OCI-LY3 (cell line): ENCODE results near the gene USP47.

Experiments
- H2AFZ ChIP-seq: fragments of 200-600, 300-600 bp; shearing (Covaris generic); 2 replicates; pipeline ENCODE4 v1.6.0; 2014; ENCODE audit warnings: antibody characterized with exemption, low read depth, low read length
- H3K27ac ChIP-seq: fragments of 200-600, 300-600 bp; sonication (generic); 2 replicates; pipeline ENCODE4 v1.5.1; 2014; ENCODE audit warnings: mild to moderate bottlenecking, low read length, moderate library complexity, mixed read lengths
- H3K27me3 ChIP-seq: fragments of 200-600, 300-600 bp; sonication (generic); 2 replicates; pipeline ENCODE4 v1.6.1; 2014; ENCODE audit warnings: low read depth, low read length, mixed read lengths
- H3K36me3 ChIP-seq: fragments of 200-600, 300-600 bp; sonication (generic); replicated peaks from 2 replicates; pipeline ENCODE3; 2014; ENCODE audit warnings: low read depth, low read length, mixed read lengths
- H3K4me1 ChIP-seq: fragments of 300-600, 200-600 bp; sonication (generic); 2 replicates; pipeline ENCODE4 v1.6.1; 2014; ENCODE audit warnings: low read length, mixed read lengths
- H3K4me2 ChIP-seq: fragments of 200-600, 300-600 bp; sonication (generic); 2 replicates; pipeline ENCODE4 v1.6.1; 2014; ENCODE audit warnings: low read length, mixed read lengths
- H3K4me3 ChIP-seq: fragments of 300-600, 200-600 bp; sonication (generic); 2 replicates; pipeline ENCODE4 v1.5.1; 2014; ENCODE audit warnings: antibody characterized with exemption, mild to moderate bottlenecking, low read length, moderate library complexity
- H3K79me2 ChIP-seq: fragments of 300-600, 200-600 bp; shearing (Covaris generic); 2 replicates; pipeline ENCODE4 v1.6.1; 2014; ENCODE audit warnings: mild to moderate bottlenecking, low read length, mixed read lengths
- H3K9ac ChIP-seq: fragments of 300-600, 200-600 bp; shearing (Covaris generic); 2 replicates; pipeline ENCODE4 v1.6.0; 2014; ENCODE audit warnings: mild to moderate bottlenecking, low read length, moderate library complexity
- H3K9me3 ChIP-seq: fragments of 200-600, 300-600 bp; shearing (Covaris generic); 2 replicates; pipeline ENCODE4 v1.6.1; 2014; ENCODE audit warnings: low read length, mixed read lengths; ENCODE audit not compliant: insufficient read depth
- H4K20me1 ChIP-seq: fragments of 200-600, 300-600 bp; sonication (generic); 2 replicates; pipeline ENCODE4 v1.6.1; 2016; ENCODE audit warnings: low read length, mixed read lengths; ENCODE audit not compliant: insufficient read depth
- EZH2phosphoT487 ChIP-seq: fragments of 200-600 bp; shearing (Covaris generic); IDR thresholded peaks from 2 replicates; pipeline ENCODE4 v1.6.1; 2018; ENCODE audit warnings: antibody characterized with exemption, mixed run types, low read depth
- TF ChIP-seq, protein P1 (sequence below): fragments of 200-600, 300-600 bp; sonication (generic); IDR thresholded peaks from 2 replicates; pipeline ENCODE4 v1.5.1; 2014; ENCODE audit warnings: antibody characterized with exemption, low read length, low read depth

USP47 gene

DNA sequence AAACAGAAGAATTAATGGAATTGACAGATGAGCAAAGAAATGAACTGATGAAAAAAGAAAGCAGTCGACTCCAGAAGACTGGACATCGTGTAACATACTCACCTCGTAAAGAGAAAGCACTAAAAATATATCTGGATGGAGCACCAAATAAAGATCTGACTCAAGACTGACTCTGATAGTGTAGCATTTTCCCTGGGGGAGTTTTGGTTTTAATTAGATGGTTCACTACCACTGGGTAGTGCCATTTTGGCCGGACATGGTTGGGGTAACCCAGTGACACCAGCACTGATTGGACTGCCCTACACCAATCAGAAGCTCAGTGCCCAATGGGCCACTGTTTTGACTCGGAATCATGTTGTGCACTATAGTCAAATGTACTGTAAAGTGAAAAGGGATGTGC lies 114.2 kb downstream of the USP47 start:
- peaks cover 30% of the 10 kb centered on the region for H3K36me3 ChIP-seq
- H3K9me3 ChIP-seq = no peaks in the 10 kb centered on the region
- no peaks in the 10 kb centered on the region for H3K27me3 ChIP-seq
- H3K79me2 ChIP-seq = no peaks in the 10 kb centered on the region
- no peaks in the 10 kb centered on the region for H3K4me1 ChIP-seq
- no peak for TF ChIP-seq EZH2phosphoT487
- TF ChIP-seq, protein P1, sequence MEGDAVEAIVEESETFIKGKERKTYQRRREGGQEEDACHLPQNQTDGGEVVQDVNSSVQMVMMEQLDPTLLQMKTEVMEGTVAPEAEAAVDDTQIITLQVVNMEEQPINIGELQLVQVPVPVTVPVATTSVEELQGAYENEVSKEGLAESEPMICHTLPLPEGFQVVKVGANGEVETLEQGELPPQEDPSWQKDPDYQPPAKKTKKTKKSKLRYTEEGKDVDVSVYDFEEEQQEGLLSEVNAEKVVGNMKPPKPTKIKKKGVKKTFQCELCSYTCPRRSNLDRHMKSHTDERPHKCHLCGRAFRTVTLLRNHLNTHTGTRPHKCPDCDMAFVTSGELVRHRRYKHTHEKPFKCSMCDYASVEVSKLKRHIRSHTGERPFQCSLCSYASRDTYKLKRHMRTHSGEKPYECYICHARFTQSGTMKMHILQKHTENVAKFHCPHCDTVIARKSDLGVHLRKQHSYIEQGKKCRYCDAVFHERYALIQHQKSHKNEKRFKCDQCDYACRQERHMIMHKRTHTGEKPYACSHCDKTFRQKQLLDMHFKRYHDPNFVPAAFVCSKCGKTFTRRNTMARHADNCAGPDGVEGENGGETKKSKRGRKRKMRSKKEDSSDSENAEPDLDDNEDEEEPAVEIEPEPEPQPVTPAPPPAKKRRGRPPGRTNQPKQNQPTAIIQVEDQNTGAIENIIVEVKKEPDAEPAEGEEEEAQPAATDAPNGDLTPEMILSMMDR = no peak
- H2AFZ ChIP-seq = no peak overlapping the region
- no peak overlapping the region for H3K4me2 ChIP-seq
- no peak overlapping the region for H3K27ac ChIP-seq
- H3K4me3 ChIP-seq = no peak overlapping the region
- no peak overlapping the region for H3K9ac ChIP-seq
- no peaks in the 10 kb centered on the region for H4K20me1 ChIP-seq

DNA sequence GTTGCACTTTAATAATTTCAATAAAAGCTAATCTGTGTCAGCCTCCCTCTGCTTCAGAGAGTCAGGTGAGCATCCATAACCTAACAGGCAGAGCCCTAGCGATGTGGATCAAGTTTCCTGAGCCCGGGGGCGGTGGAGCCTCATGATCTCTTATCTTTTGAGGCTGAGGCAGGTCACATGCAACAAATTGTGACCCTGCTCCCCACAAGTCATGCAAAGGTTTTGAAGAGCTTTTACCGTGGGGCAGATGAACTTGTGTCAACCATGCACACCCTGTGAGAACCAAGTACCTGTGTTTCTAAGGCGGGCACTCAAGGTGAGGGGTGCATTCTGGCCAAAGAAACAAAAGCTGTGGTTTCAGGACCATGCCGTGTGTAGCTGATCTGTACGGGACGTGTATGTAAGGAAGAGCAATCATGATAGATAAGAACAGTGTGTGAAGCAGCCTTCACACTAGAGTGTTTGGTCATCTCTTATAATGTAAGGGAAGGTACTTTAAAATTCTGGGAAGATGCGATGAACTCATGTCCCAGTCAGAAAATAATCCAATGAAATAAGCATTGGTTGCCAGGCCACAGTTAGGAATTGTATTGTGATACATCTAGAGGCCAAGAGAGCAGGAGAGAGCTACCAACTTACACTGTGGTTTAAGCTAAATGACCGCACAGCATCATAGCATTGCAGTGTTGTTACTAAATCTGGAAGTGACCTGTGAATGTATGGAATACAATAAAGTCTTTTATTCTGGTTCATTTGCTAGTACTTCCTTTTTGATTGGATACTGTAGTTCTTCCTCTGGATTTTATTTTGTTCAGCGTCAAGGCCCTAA lies 116.8 kb downstream of the USP47 start:
- Histone ChIP-seq H3K4me1 (no peaks in the 10 kb centered on the region), H3K4me3 (no peak overlapping the region), H3K79me2 (no peaks in the 10 kb centered on the region), H3K36me3 (peaks cover 21% of the 10 kb centered on the region), H3K9ac (no peak overlapping the region), H3K9me3 (no peaks in the 10 kb centered on the region), H3K4me2 (no peak overlapping the region), H3K27me3 (no peaks in the 10 kb centered on the region), H4K20me1 (no peaks in the 10 kb centered on the region), H3K27ac (no peak overlapping the region), H2AFZ (no peak overlapping the region)
- no peak for TF ChIP-seq EZH2phosphoT487
- TF ChIP-seq, protein P1 = no peak

DNA sequence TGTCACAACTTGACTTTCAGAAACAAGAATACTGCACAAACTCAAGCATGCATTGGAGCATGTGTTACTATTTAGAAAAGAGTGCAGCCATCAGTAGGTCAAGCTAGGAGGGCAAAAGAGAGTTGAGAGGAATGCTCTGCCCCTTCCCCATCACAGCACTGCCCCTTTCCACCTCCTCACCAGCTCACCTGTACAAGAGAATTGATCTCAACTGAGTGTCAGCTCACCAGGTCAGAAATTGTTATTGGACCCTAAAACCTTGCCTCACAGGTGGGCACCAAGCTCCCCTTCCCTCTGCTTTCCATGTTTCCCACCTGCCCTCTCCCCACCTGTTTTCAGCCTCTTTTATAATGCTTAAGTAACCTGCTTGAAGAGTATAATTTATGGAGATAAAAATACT lies 117.8 kb downstream of the USP47 start:
- Histone ChIP-seq H2AFZ (no peak overlapping the region), H3K79me2 (no peaks in the 10 kb centered on the region), H3K9me3 (no peaks in the 10 kb centered on the region), H3K36me3 (peaks cover 21% of the 10 kb centered on the region), H3K27me3 (no peaks in the 10 kb centered on the region), H3K27ac (no peak overlapping the region), H3K4me3 (no peak overlapping the region), H3K4me2 (no peak overlapping the region), H3K9ac (no peak overlapping the region), H4K20me1 (no peaks in the 10 kb centered on the region), H3K4me1 (no peaks in the 10 kb centered on the region)
- TF ChIP-seq, protein P1 = no peak
- TF ChIP-seq EZH2phosphoT487 = no peak

DNA sequence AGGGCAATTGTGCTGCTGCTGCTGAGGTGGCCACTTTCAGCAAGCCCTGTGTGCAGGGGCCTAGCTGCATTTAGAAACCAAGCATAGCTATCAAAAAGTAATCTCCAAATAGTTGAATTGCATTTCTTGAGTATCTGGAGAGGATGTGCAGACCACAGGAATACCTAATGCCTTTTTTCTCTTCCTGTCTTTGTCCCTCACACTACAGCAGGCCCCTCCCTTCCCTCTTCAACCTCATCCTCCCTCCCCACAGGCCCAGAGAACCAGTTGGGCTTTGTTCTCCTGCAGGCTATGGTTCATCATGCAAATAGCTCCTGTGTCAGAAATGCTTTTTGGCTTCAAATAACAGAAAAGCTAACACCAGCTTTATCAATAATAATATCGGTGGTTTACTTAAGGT lies 118.9 kb downstream of the USP47 start:
- TF ChIP-seq, protein P1 = no peak
- TF ChIP-seq EZH2phosphoT487 = no peak
- Histone ChIP-seq H3K9ac (no peak overlapping the region), H3K4me2 (no peak overlapping the region), H4K20me1 (no peaks in the 10 kb centered on the region), H3K27ac (no peak overlapping the region), H3K27me3 (no peaks in the 10 kb centered on the region), H3K79me2 (no peaks in the 10 kb centered on the region), H3K4me3 (no peak overlapping the region), H3K4me1 (no peaks in the 10 kb centered on the region), H3K9me3 (no peaks in the 10 kb centered on the region), H3K36me3 (peaks cover 12% of the 10 kb centered on the region), H2AFZ (no peak overlapping the region)
